Stimulated activated CD4-positive, alpha-beta T cell treated with anti-CD3 and anti-CD28 coated beads, Interleukin-1b, Interleukin-23, amount 100 ng/mL, for 24 hours (primary cell): ENCODE measurements around the gene AOPEP.
"Not testable (repeated sequence)": the region's sequence is repeated elsewhere in the genome, so short reads cannot be mapped to it uniquely, and the experiment has no call there.

Experiments used
- DNase-seq, 4 experiments: peaks; one replicate each; pipeline ENCODE4 v3.0.0-alpha.2; 2020; ENCODE audit warnings: low read depth in 4 of 4, low spot score in 1 of 4

The AOPEP gene

DNA sequence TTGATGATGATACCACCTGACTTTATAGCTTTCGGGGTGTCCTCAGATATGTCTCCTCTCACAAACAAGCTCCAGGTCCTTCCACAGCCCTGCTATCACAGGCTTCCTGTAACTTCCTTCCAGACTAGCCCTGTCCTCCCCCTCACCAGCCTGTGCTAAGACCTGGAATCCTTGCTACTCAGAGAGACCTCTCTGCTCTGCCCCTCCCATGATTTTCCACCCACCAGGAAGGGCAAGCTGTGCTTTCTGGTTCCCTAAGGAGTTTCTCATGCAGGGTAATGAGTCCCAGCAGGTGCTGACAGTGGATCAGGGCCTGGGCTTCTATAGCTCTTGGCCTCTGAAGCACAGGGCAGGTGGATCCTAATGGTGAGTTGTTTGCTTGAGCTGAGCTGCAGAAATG is 86.9 kb downstream of the AOPEP start:
- DNase-seq = no peak

DNA sequence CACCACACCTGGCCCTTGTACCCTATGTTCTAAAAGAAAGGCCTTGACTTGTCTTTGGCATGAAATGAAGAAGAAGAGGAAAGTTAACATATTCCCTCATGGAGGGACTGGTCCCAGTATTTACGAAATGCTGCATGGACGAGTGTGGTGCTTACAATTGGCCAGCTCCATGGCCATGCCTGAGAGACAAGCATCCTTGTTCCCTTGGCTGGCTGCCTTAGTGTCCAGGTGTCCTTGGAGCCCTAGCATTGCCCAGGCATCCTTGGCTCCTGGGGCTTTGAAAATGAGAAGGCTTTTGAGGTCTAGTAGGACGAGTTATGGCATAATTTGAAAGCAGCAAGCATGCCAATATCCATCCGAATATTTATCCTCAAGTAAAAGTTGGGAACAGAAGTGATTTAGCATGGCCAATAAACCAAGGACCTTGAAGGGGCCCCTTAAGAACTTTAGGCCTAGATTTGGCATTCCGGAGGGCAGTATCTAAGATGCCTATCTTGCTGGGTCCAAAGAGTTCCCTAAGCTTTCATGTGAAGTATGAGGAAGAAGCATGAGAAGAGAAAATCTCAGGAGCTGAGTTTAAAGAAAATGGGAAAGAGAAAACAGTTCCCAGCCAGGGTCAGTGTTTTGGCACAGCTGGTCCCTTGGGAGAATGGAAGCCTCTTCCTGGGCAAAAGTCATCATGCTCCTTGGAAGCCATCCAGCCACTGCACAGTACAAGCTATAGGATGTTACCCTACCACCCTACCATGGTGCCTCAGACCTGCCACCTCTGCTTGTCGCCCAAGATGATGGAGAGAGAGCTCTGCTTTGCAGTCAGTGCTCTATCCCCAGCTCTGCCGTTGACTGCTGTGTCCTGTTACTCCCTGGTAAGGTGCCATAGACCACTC is 91.0 kb downstream of the AOPEP start:
- no peak for DNase-seq

DNA sequence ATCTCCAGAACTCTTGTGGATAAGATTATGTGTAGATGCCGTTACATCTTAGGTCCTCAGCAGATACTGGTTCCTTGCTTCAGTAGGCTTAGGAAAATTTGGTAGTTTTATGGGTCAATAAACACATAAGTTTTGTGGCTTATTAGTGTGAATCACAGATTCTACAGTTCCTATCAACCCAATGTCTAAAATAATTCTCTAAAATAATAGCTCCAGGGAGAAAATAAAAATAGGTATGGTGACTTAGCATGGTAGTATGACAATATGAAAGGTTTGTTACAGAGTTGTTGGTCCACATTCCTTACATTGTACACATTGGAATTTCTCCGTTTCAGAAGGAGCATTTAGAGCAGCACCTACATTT is 91.7 kb downstream of the AOPEP start:
- DNase-seq = no peak

- DNase-seq = no peak
These were observed 92.7 kb downstream of the AOPEP start for GRCh38 chr9:94819161-94819687.

GRCh38 chr9:94821098-94821887 is 94.8 kb downstream of the AOPEP start:
- no peak for DNase-seq

- no peak for DNase-seq
These were observed 95.8 kb downstream of the AOPEP start for GRCh38 chr9:94822273-94822672.

- no peak for DNase-seq
These were observed 97.2 kb downstream of the AOPEP start for GRCh38 chr9:94823710-94824109.

- no peak for DNase-seq
These were observed 97.9 kb downstream of the AOPEP start for GRCh38 chr9:94824411-94824810.

- DNase-seq = no peak
These were observed 98.6 kb downstream of the AOPEP start for GRCh38 chr9:94824913-94825610.

GRCh38 chr9:94825611-94825958 is 99.1 kb downstream of the AOPEP start:
- no peak for DNase-seq

- no peak for DNase-seq
These were observed 99.5 kb downstream of the AOPEP start for GRCh38 chr9:94826044-94826443.

- DNase-seq = no peak
These were observed 100.3 kb downstream of the AOPEP start for GRCh38 chr9:94826644-94827410.

GRCh38 chr9:94827584-94828304 is 101.2 kb downstream of the AOPEP start:
- DNase-seq = no peak

- no peak for DNase-seq
These were observed 103.0 kb downstream of the AOPEP start for GRCh38 chr9:94829380-94830070.

GRCh38 chr9:94830071-94830604 is 103.6 kb downstream of the AOPEP start:
- DNase-seq = not testable (repeated sequence)

- DNase-seq = no peak
These were observed 107.3 kb downstream of the AOPEP start for GRCh38 chr9:94833802-94834201.

GRCh38 chr9:94837404-94837803 is 110.9 kb downstream of the AOPEP start:
- DNase-seq = no peak

DNA sequence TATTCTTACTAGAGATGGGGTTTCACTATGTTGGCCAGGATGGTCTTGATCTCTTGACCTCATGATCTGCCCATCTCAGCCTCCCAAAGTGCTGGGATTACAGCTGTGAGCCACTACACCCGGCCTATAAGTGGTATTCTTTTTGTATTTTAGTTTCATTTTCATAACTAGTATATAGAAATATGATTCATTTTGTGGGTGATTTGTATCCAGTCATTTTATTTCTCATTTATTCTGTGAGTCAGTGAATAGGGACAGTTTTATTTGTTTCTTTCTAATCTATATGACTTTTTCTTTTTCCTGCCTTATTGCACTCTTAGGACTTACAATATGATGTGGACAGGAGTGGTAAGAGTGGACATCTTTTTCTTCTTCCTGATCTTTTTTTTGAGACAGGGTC is 112.9 kb downstream of the AOPEP start:
- DNase-seq = no peak

DNA sequence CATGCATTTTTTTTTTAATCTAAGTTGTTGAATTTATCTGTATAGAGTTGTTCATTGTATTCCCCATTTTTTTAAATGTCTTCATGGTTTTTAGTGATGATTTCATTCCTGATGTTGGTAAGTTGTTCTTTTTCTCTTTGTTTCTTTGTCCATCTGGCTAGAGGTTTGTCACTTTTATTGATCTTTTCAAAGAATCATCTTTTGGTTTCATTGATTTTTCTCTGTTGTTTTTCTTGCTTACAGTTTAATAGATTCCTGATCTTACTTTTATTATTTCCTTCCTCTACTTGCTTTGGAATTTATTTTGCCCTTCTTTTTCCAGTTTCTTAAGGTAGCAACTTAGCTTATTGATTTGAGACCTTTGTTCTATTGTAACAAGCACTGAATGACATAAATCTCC is 114.2 kb downstream of the AOPEP start:
- DNase-seq = no peak
